HG02588 (cell line): ENCODE data around the gene MXRA8.
"Not testable (repeated sequence)": the region's sequence is repeated elsewhere in the genome, so short reads cannot be mapped to it uniquely, and the experiment has no call there.

Experiments
- ATAC-seq: cut with Tn5 transposase; IDR thresholded peaks from one replicate; pipeline ENCODE4 v1.9.1; 2021; ENCODE audit warnings: mild to moderate bottlenecking, moderate library complexity; ENCODE audit not compliant: unreplicated experiment

MXRA8 gene

GRCh38 chr1:1324524-1325287 lies 33.6 kb downstream of the MXRA8 start, which contains the start of the genes CPTP and INTS11:
Gene CPTP (plus strand): TSS chr1:1324802. CDS start chr1:1326911, 2,109 bp downstream.
Gene INTS11 (minus strand): TSS chr1:1324660. CDS start chr1:1324608, 52 bp downstream.
- peak; percentile 63 for ATAC-seq

- ATAC-seq: peak; percentile 21
Observed at GRCh38 chr1:1324084-1324523, 34.3 kb downstream of the MXRA8 start.

GRCh38 chr1:1322952-1323351 lies 35.4 kb downstream of the MXRA8 start:
- ATAC-seq: no peak

- no peak for ATAC-seq
Observed at GRCh38 chr1:1322418-1322817, 35.9 kb downstream of the MXRA8 start.

- no peak for ATAC-seq
Observed at GRCh38 chr1:1321477-1321876, 36.9 kb downstream of the MXRA8 start.

- ATAC-seq: no peak
Observed at GRCh38 chr1:1320666-1321448, 37.5 kb downstream of the MXRA8 start.

GRCh38 chr1:1319646-1319941 lies 38.8 kb downstream of the MXRA8 start:
- ATAC-seq: no peak

- ATAC-seq: no peak
Observed at GRCh38 chr1:1318777-1319645, 39.3 kb downstream of the MXRA8 start.

- ATAC-seq: no peak
Observed at GRCh38 chr1:1318131-1318652, 40.2 kb downstream of the MXRA8 start.

- ATAC-seq: no peak
Observed at GRCh38 chr1:1317420-1317819, 40.9 kb downstream of the MXRA8 start.

GRCh38 chr1:1316199-1316598 lies 42.2 kb downstream of the MXRA8 start:
- not testable (repeated sequence) for ATAC-seq

GRCh38 chr1:1315435-1315954 lies 42.9 kb downstream of the MXRA8 start:
- no peak for ATAC-seq

- no peak for ATAC-seq
Observed at GRCh38 chr1:1314678-1315335, 43.5 kb downstream of the MXRA8 start.

GRCh38 chr1:1314237-1314586 lies 44.1 kb downstream of the MXRA8 start:
- ATAC-seq: no peak

- no peak for ATAC-seq
Observed at GRCh38 chr1:1313500-1314236, 44.7 kb downstream of the MXRA8 start.

- ATAC-seq: no peak
Observed at GRCh38 chr1:1312450-1313314, 45.7 kb downstream of the MXRA8 start.

- ATAC-seq: no peak
Observed at GRCh38 chr1:1311107-1312104, 46.9 kb downstream of the MXRA8 start.
